HCT116 (cell line): ENCODE data around the gene ID3. TPM values are rescaled to one million over a fixed set of nuclear protein-coding genes. Genes with fewer than 3 reads are reported as not detected.

Experiments used
- ATAC-seq: fragments of 200-7000 bp; cut with Tn5 transposase; 2 replicates; pipeline ENCODE4 v1.9.1; 2020; ENCODE audit warnings: mild to moderate bottlenecking, moderate library complexity
- BruUV-seq: library from RNA; stranded (reverse); fragments of 400-500 nt; replicated peaks from 2 replicates; lab custom pipeline; 2021; lab: Mats Ljungman, UMichigan
- CTCF ChIA-PET: fragments of 300-600 bp; sonication (Branson Sonifier 250); formaldehyde crosslinking; loops from one replicate; lab custom pipeline; 2021; ENCODE audit warnings: antibody characterized with exemption; lab: Charles Lee
- POLR2A ChIA-PET: fragments of 300-600, 350-600 bp; sonication (Branson Sonifier 250); formaldehyde crosslinking; loops from one replicate; lab custom pipeline; 2021; ENCODE audit warnings: antibody characterized with exemption; lab: Charles Lee
- RAD21 ChIA-PET, 2 experiments: fragments of 300-600 bp; sonication (Branson Sonifier 250); formaldehyde crosslinking; loops; one replicate each; lab custom pipeline; 2023; ENCODE audit warnings: low total read pairs in 2 of 2; ENCODE audit not compliant: uncharacterized antibody in 2 of 2, unreplicated experiment in 2 of 2, low non-redundant PET in 1 of 2; lab: Charles Lee
- DNase-seq: peaks from one replicate; pipeline ENCODE4 v3.0.0-alpha.2; 2010; ENCODE audit warnings: low read depth, low spot score
- H2AFZ ChIP-seq: fragments of 200-600 bp; shearing (Covaris generic), sonication (generic); 2 replicates; pipeline ENCODE4 v1.6.1; 2017; ENCODE audit warnings: low read depth, mixed run types, mixed read lengths, antibody characterized with exemption, low read length; ENCODE audit not compliant: poor library complexity, severe bottlenecking
- H3K27ac ChIP-seq: 2 replicates; pipeline ENCODE4 v1.5.1; 2012; ENCODE audit warnings: low read depth, low read length
- H3K27me3 ChIP-seq: fragments of 200-600 bp; sonication (generic); 2 replicates; pipeline ENCODE4 v1.6.1; 2016; ENCODE audit warnings: mixed run types, low read length, mixed read lengths; ENCODE audit not compliant: insufficient read depth
- H3K36me3 ChIP-seq, 2 experiments: fragments of 200-500 bp in 1 of 2; fragments of 200-600 bp in 1 of 2; sonication (Bioruptor generic) in 1 of 2; sonication (generic) in 1 of 2; 2 replicates each; pipeline versions ENCODE4 v1.5.1 to v1.6.1; 2014 to 2016; ENCODE audit warnings: low read length in 2 of 2, inconsistent platforms in 1 of 2, mixed read lengths in 1 of 2, mixed run types in 1 of 2; ENCODE audit not compliant: insufficient read depth in 2 of 2, control insufficient read depth in 1 of 2
- H3K4me1 ChIP-seq, 2 experiments: fragments of 200-600 bp in 1 of 2; sonication (generic) in 1 of 2; 2 replicates each; pipeline versions ENCODE4 v1.5.1 to v1.6.1; 2012 to 2017; ENCODE audit warnings: low read length in 2 of 2, inconsistent platforms in 1 of 2, mild to moderate bottlenecking in 1 of 2, mixed read lengths in 1 of 2, mixed run types in 1 of 2, moderate library complexity in 1 of 2; ENCODE audit not compliant: insufficient read depth in 2 of 2, control insufficient read depth in 1 of 2
- H3K4me2 ChIP-seq: fragments of 200-600 bp; sonication (generic); 2 replicates; pipeline ENCODE4 v1.6.1; 2017; ENCODE audit warnings: mixed run types, low read length, mixed read lengths
- H3K4me3 ChIP-seq, 2 experiments: fragments of 200-600 bp in 1 of 2; sonication (generic) in 1 of 2; replicated peaks in 1 of 2; 2 replicates each; pipeline ENCODE4 v1.5.1; 2011 to 2016; ENCODE audit warnings: low read length in 2 of 2, control low read depth in 1 of 2, low read depth in 1 of 2, mild to moderate bottlenecking in 1 of 2, mixed read lengths in 1 of 2, mixed run types in 1 of 2
- H3K79me2 ChIP-seq: fragments of 200-600 bp; sonication (generic); 2 replicates; pipeline ENCODE4 v1.6.1; 2017; ENCODE audit warnings: mild to moderate bottlenecking, mixed run types, low read length, moderate library complexity, mixed read lengths; ENCODE audit not compliant: insufficient read depth
- H3K9ac ChIP-seq: fragments of 200-600 bp; sonication (generic); 2 replicates; pipeline ENCODE4 v1.6.1; 2016; ENCODE audit warnings: low read length, mixed read lengths
- H3K9me2 ChIP-seq: fragments of 200-600 bp; sonication (generic), shearing (Covaris generic); 2 replicates; pipeline ENCODE4 v1.6.1; 2017; ENCODE audit warnings: mixed run types, mild to moderate bottlenecking, moderate library complexity; ENCODE audit not compliant: insufficient read depth
- H3K9me3 ChIP-seq, 2 experiments: fragments of 200-500 bp in 1 of 2; fragments of 200-600 bp in 1 of 2; sonication (Bioruptor generic) in 1 of 2; sonication (generic) in 1 of 2; 2 replicates each; pipeline ENCODE4 v1.6.1; 2014 to 2017; ENCODE audit warnings: low read length in 2 of 2, mixed read lengths in 2 of 2, inconsistent platforms in 1 of 2, low read depth in 1 of 2, mild to moderate bottlenecking in 1 of 2, mixed run types in 1 of 2, moderate library complexity in 1 of 2; ENCODE audit not compliant: control insufficient read depth in 1 of 2, insufficient read depth in 1 of 2
- H4K20me1 ChIP-seq: fragments of 200-600 bp; sonication (generic), shearing (Covaris generic); 2 replicates; pipeline ENCODE4 v1.6.1; 2017; ENCODE audit warnings: mixed run types, mild to moderate bottlenecking, moderate library complexity; ENCODE audit not compliant: insufficient read depth
- CEBPB ChIP-seq: IDR thresholded peaks from 2 replicates; pipeline ENCODE4 v1.6.1; 2012; ENCODE audit warnings: low read depth
- CTCF ChIP-seq, 3 experiments: fragments of 200-600 bp in 1 of 3; sonication (generic) in 1 of 3; IDR thresholded peaks in 2 of 3; conservative IDR thresholded peaks in 1 of 3; 2 replicates each; pipeline ENCODE4 v1.5.1; 2012 to 2017; ENCODE audit warnings: low read depth in 2 of 3, low read length in 2 of 3, antibody characterized with exemption in 1 of 3, borderline replicate concordance in 1 of 3, control low read depth in 1 of 3, mild to moderate bottlenecking in 1 of 3, mixed read lengths in 1 of 3, mixed run types in 1 of 3, moderate library complexity in 1 of 3; ENCODE audit not compliant: insufficient read depth in 1 of 3
- EGR1 ChIP-seq: IDR thresholded peaks from 2 replicates; pipeline ENCODE4 v1.6.1; 2012; ENCODE audit warnings: low read depth
- ELF1 ChIP-seq: IDR thresholded peaks from 2 replicates; pipeline ENCODE4 v1.6.1; 2012; ENCODE audit warnings: low read depth, borderline replicate concordance
- EZH2 ChIP-seq: fragments of 200-600 bp; sonication (generic); IDR thresholded peaks from 2 replicates; pipeline ENCODE4 v1.6.1; 2017; ENCODE audit warnings: antibody characterized with exemption, mixed run types
- EZH2phosphoT487 ChIP-seq: fragments of 200-600 bp; IDR thresholded peaks from 2 replicates; pipeline ENCODE4 v1.6.1; 2018; ENCODE audit warnings: antibody characterized with exemption, borderline replicate concordance
- FOSL1 ChIP-seq: IDR thresholded peaks from 2 replicates; pipeline ENCODE4 v1.6.1; 2012; ENCODE audit warnings: low read depth
- JUND ChIP-seq: IDR thresholded peaks from 2 replicates; pipeline ENCODE4 v1.6.1; 2012
- POLR2A ChIP-seq: IDR thresholded peaks from 2 replicates; pipeline ENCODE4 v1.7.0; 2011; ENCODE audit warnings: borderline replicate concordance; ENCODE audit not compliant: insufficient read depth, insufficient read length; ENCODE audit errors: extremely low read depth
- POLR2AphosphoS5 ChIP-seq: IDR thresholded peaks from 2 replicates; pipeline ENCODE4 v1.6.1; 2011; ENCODE audit warnings: mild to moderate bottlenecking, low read depth, low read length, moderate library complexity
- SP1 ChIP-seq: IDR thresholded peaks from 2 replicates; pipeline ENCODE4 v1.6.1; 2012; ENCODE audit warnings: low read depth
- intact Hi-C: fragments of 100-400 bp; cut with micrococcal nuclease; formaldehyde crosslinking; loops from 2 replicates; pipeline ENCODE4 v1.10.0; 2022
- total RNA-seq: library from RNA; stranded (reverse); gene quantifications from one replicate; pipeline ENCODE4 v1.2.1, GENCODE V29; 2021; ENCODE audit not compliant: unreplicated experiment
- TF ChIP-seq, protein P1 (sequence below): IDR thresholded peaks from 2 replicates; pipeline ENCODE4 v1.6.1; 2012

Gene ID3
- total RNA-seq, 1 experiment from 2014 or later: 183 TPM

DNA sequence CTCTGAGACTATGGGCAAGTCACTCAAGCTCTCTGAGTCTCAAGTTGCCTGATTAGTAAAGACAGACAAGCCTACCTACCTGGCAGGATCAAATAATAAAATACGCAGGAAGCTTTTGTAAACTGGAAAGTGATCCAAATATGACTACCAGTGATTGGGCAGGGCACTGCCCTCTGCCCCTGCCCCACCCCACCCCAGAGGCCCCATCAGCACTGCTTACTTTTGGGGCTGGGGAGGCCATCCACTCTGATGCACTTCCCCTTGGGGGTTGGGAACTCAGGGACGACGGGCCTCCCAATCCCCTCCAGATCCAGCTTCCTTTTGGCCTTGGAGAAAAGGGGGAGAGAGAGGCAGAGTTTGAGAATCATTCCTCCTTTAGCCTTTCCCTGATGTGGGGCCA, 35.1 kb downstream of the ID3 start:
- Histone ChIP-seq H3K27me3 (no peaks in the 10 kb centered on the region), H3K9me2 (no peaks in the 10 kb centered on the region), H3K4me3 (no peak overlapping the region), H3K36me3 (peaks cover 4 to 26% of the 10 kb centered on the region in 2 experiments; a peak in 3 of 4 replicates), H3K9ac (no peak overlapping the region), H4K20me1 (no peaks in the 10 kb centered on the region), H2AFZ (no peak overlapping the region), H3K27ac (no peak overlapping the region), H3K4me2 (no peak overlapping the region), H3K4me1 (peaks cover 29 to 41% of the 10 kb centered on the region in 2 experiments), H3K79me2 (peaks cover 54% of the 10 kb centered on the region), H3K9me3 (no peaks in the 10 kb centered on the region)
- CTCF ChIA-PET: no interaction called here
- intact Hi-C loops: no loop called here
- DNase-seq (no peak), ATAC-seq (no peak)
- no TSS peak for BruUV-seq
- POLR2A ChIA-PET: no interaction called here
- no peak for TF ChIP-seq SP1
- no peak for TF ChIP-seq CTCF (IDR thresholded peaks at IDR 0.05 in 2 of 3, conservative IDR thresholded peaks at IDR 0.05 in 1 of 3; ENCODE audit: borderline replicate concordance in 1 of 3, insufficient read depth in 1 of 3, low read depth in 2 of 3, low read length in 2 of 3)
- TF ChIP-seq EZH2phosphoT487: no peak
- TF ChIP-seq JUND: no peak
- no peak for TF ChIP-seq FOSL1
- TF ChIP-seq, protein P1, sequence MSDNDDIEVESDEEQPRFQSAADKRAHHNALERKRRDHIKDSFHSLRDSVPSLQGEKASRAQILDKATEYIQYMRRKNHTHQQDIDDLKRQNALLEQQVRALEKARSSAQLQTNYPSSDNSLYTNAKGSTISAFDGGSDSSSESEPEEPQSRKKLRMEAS: no peak
- TF ChIP-seq ELF1: no peak
- no peak for TF ChIP-seq EGR1
- TF ChIP-seq EZH2: no peak
- TF ChIP-seq POLR2AphosphoS5: no peak
- TF ChIP-seq POLR2A: no peak
- TF ChIP-seq CEBPB: no peak
- RAD21 ChIA-PET: interaction anchor here in 1 of 2 experiments (0.6 kb wide), 1 partner anchor 843 kb away, joined by 3 read pairs; no protein-coding TSS in a partner anchor
